Liver (tissue), 9 donors: ENCODE measurements around the gene MDGA2. TPM values are rescaled to one million over a fixed set of nuclear protein-coding genes. Genes with fewer than 3 reads are reported as not detected.
A peak's percentile ranks its signal among the peaks of the same experiment; 100 is the strongest.

Experiments used
- DNase-seq: peaks from one replicate; pipeline ENCODE4 v3.0.0-alpha.2; 2017; ENCODE audit warnings: low spot score
- H3K27ac ChIP-seq, 2 donors: one replicate each; pipeline ENCODE4 v1.7.0; 2013; ENCODE audit warnings: inconsistent platforms in 2 of 2, low read length in 2 of 2, control low read depth in 1 of 2, low read depth in 1 of 2, mild to moderate bottlenecking in 1 of 2
- H3K27me3 ChIP-seq, 4 donors: one replicate each; pipeline versions ENCODE4 v1.6.1 to v1.7.0; 2013; ENCODE audit warnings: low read length in 3 of 4, inconsistent platforms in 1 of 4, mild to moderate bottlenecking in 1 of 4, moderate library complexity in 1 of 4; ENCODE audit not compliant: control insufficient read depth in 4 of 4, insufficient read depth in 4 of 4
- H3K36me3 ChIP-seq, 4 donors: one replicate each; pipeline versions ENCODE4 v1.6.1 to v1.7.0; 2013; ENCODE audit warnings: low read length in 3 of 4, mild to moderate bottlenecking in 3 of 4, low read depth in 1 of 4, moderate library complexity in 1 of 4; ENCODE audit not compliant: control insufficient read depth in 4 of 4, insufficient read depth in 3 of 4
- H3K4me1 ChIP-seq, 4 donors: one replicate each; pipeline versions ENCODE4 v1.6.1 to v1.7.0; 2013; ENCODE audit warnings: low read length in 3 of 4, mild to moderate bottlenecking in 3 of 4, moderate library complexity in 1 of 4; ENCODE audit not compliant: control insufficient read depth in 4 of 4, insufficient read depth in 4 of 4
- H3K4me3 ChIP-seq, 3 donors: one replicate each; pipeline versions ENCODE4 v1.6.1 to v1.7.0; 2013; ENCODE audit warnings: low read length in 3 of 3, control low read depth in 1 of 3, low read depth in 1 of 3, mild to moderate bottlenecking in 1 of 3
- H3K9ac ChIP-seq, 2 donors: one replicate each; pipeline ENCODE4 v1.7.0; 2013; ENCODE audit warnings: low read length in 2 of 2, mild to moderate bottlenecking in 2 of 2, moderate library complexity in 2 of 2, control low read depth in 1 of 2, low read depth in 1 of 2
- H3K9me3 ChIP-seq, 4 donors: one replicate each; pipeline versions ENCODE4 v1.6.1 to v1.7.0; 2013; ENCODE audit warnings: low read length in 3 of 4; ENCODE audit not compliant: control insufficient read depth in 4 of 4
- ATF3 ChIP-seq: IDR thresholded peaks from 2 replicates; pipeline ENCODE4 v1.6.1; 2016; ENCODE audit warnings: antibody characterized with exemption
- CTCF ChIP-seq: fragments of 150-350 bp; IDR thresholded peaks from 2 replicates; pipeline ENCODE4 v1.5.1; 2017; ENCODE audit warnings: improper control_type of control experiment, low read depth, low read length; ENCODE audit not compliant: missing input control
- EGR1 ChIP-seq, 2 donors: IDR thresholded peaks; 2 replicates each; pipeline ENCODE4 v1.6.1; 2016 to 2018; ENCODE audit warnings: antibody characterized with exemption in 2 of 2, low read depth in 2 of 2
- FOXA1 ChIP-seq: IDR thresholded peaks from 2 replicates; pipeline ENCODE4 v1.6.1; 2016; ENCODE audit warnings: antibody characterized with exemption
- HNF4A ChIP-seq, 2 donors: conservative IDR thresholded peaks; 2 replicates each; pipeline ENCODE4 v1.6.1; 2016; ENCODE audit warnings: antibody characterized with exemption in 2 of 2, mild to moderate bottlenecking in 2 of 2
- HNF4G ChIP-seq: IDR thresholded peaks from 2 replicates; pipeline ENCODE4 v1.6.1; 2016; ENCODE audit warnings: antibody characterized with exemption
- MAX ChIP-seq: IDR thresholded peaks from 2 replicates; pipeline ENCODE4 v1.6.1; 2016; ENCODE audit warnings: antibody characterized with exemption
- NR2F2 ChIP-seq: IDR thresholded peaks from 2 replicates; pipeline ENCODE4 v1.6.1; 2016; ENCODE audit warnings: antibody characterized with exemption
- RAD21 ChIP-seq, 2 donors: IDR thresholded peaks; 2 replicates each; pipeline ENCODE4 v1.6.1; 2016; ENCODE audit warnings: antibody characterized with exemption in 2 of 2, mild to moderate bottlenecking in 2 of 2
- RXRA ChIP-seq, 2 donors: IDR thresholded peaks; 2 replicates each; pipeline ENCODE4 v1.6.1; 2017 to 2018; ENCODE audit warnings: antibody characterized with exemption in 2 of 2, mild to moderate bottlenecking in 1 of 2
- SP1 ChIP-seq: IDR thresholded peaks from 2 replicates; pipeline ENCODE4 v1.6.1; 2018; ENCODE audit warnings: antibody characterized with exemption, mild to moderate bottlenecking
- TAF1 ChIP-seq: conservative IDR thresholded peaks from 2 replicates; pipeline ENCODE4 v1.6.1; 2016; ENCODE audit warnings: antibody characterized with exemption, mild to moderate bottlenecking
- ZBTB33 ChIP-seq: IDR thresholded peaks from 2 replicates; pipeline ENCODE4 v1.6.1; 2016; ENCODE audit warnings: antibody characterized with exemption
- WGBS: extraction: QIAGEN DNeasy Blood & Tissue Kit; methylation state at CpG from one replicate; pipeline ENCODE4 v1.1.7; 2013; 5-methylcytosine and 5-hydroxymethylcytosine counted together
- polyA plus RNA-seq, 2 donors: library from polyadenylated mRNA; stranded (reverse) in 1 of 2; unstranded in 1 of 2; fragments of 200-250 nt in 1 of 2; fragments of >200 nt in 1 of 2; fragmentation: Nextera tagmentation in 1 of 2; extraction: Ambion mirVana in 1 of 2; gene quantifications; one replicate each; pipeline versions ENCODE4 v1.2.1 to v1.2.3, GENCODE V29; 2013 to 2015
- total RNA-seq, 2 donors: library from RNA; depleted of rRNA; stranded (reverse); fragments of >200 nt; gene quantifications; one replicate each; pipeline ENCODE4 v1.2.3, GENCODE V29; 2014
- donor health status: healthy.
- donor health status: healthy.
- donor health status: healthy.
- donor health status: healthy.
- donor health status: healthy.

Gene MDGA2
- total RNA-seq = under 1 TPM; 0.17 to 0.33 TPM
- polyA plus RNA-seq = under 1 TPM; 0.05 to 0.22 TPM

GRCh38 chr14:47675466-47676314, at the start of gene MDGA2:
Gene MDGA2 (minus strand): TSS chr14:47675605.
- Histone ChIP-seq H3K4me1 (peaks cover 9 to 17% (median 12%) of the 10 kb centered on the region in 4 donors), H3K36me3 (no peaks in the 10 kb centered on the region), H3K4me3 (peak within 1 kb of the TSS in 2 of 3 donors; percentile 7 to 31), H3K9me3 (no peaks in the 10 kb centered on the region), H3K9ac (no peak within 1 kb of the TSS), H3K27ac (no peak within 1 kb of the TSS), H3K27me3 (peaks cover 3 to 18% (median 7%) of the 10 kb centered on the region in 4 donors)
- no peak for DNase-seq
- WGBS = 3% methylated on average over 90 of the region's 90 CpGs
- no peak for TF ChIP-seq HNF4G

GRCh38 chr14:47722929-47723693, 47.7 kb upstream of the MDGA2 start:
- Histone ChIP-seq H3K9ac (no peak overlapping the region), H3K36me3 (no peaks in the 10 kb centered on the region), H3K4me1 (no peaks in the 10 kb centered on the region), H3K27ac (no peak overlapping the region), H3K4me3 (no peak overlapping the region), H3K9me3 (no peaks in the 10 kb centered on the region), H3K27me3 (no peaks in the 10 kb centered on the region)
- 82% methylated on average over 2 of the region's 2 CpGs for WGBS
- no peak for DNase-seq
- TF ChIP-seq NR2F2 (no peak), MAX (no peak), ZBTB33 (no peak), FOXA1 (no peak), RXRA (IDR thresholded peaks at IDR 0.05) (no peak), SP1 (no peak), CTCF (no peak), HNF4G (no peak), ATF3 (no peak), EGR1 (IDR thresholded peaks at IDR 0.05; ENCODE audit: low read depth in 2 of 2) (no peak), RAD21 (IDR thresholded peaks at IDR 0.05) (no peak), TAF1 (no peak), HNF4A (conservative IDR thresholded peaks at IDR 0.05) (no peak)
